C4-2B (cell line): ENCODE results near the gene LYG1.
"Not testable (repeated sequence)": the region's sequence is repeated elsewhere in the genome, so short reads cannot be mapped to it uniquely, and the experiment has no call there.

Source experiments
- H3K27ac ChIP-seq: fragments of 450-650 bp; 2 replicates; pipeline ENCODE4 v1.5.1; 2017
- CTCF ChIP-seq: fragments of 450-650 bp; conservative IDR thresholded peaks from 2 replicates; pipeline ENCODE4 v1.5.1; 2017; ENCODE audit warnings: mild to moderate bottlenecking
- ZFX ChIP-seq: fragments of 450-650 bp; IDR thresholded peaks from 2 replicates; pipeline ENCODE4 v1.6.1; 2017

Gene LYG1

GRCh38 chr2:99337113-99338028 lies 36.4 kb upstream of the LYG1 start, which contains the start of gene EIF5B:
Gene EIF5B (plus strand): TSS chr2:99337389. CDS start chr2:99337555, 166 bp downstream.
- H3K27ac ChIP-seq: peak within 1 kb of the TSS; percentile 86
- TF ChIP-seq ZFX (peak; percentile 48; the same call in 1 of the 2 replicates), CTCF (peak; percentile 91)

- peak overlapping the region; percentile 86 for H3K27ac ChIP-seq
Measured at GRCh38 chr2:99336804-99337112, 35.8 kb upstream of the LYG1 start.

GRCh38 chr2:99335911-99336803 lies 35.2 kb upstream of the LYG1 start, which contains the start of gene TXNDC9:
Gene TXNDC9 (minus strand): TSS chr2:99336333. CDS start chr2:99333210, 3,123 bp downstream.
- no peak for TF ChIP-seq ZFX
- TF ChIP-seq CTCF: no peak
- peak within 1 kb of the TSS; percentile 86 for H3K27ac ChIP-seq

More at GRCh38 chr2:99336804-99337112, 35.8 kb upstream of the LYG1 start:
- TF ChIP-seq ZFX (no peak), CTCF (no peak)

- TF ChIP-seq ZFX (no peak), CTCF (no peak)
- no peak overlapping the region for H3K27ac ChIP-seq
Measured at GRCh38 chr2:99325384-99325783, 24.4 kb upstream of the LYG1 start.

- not testable (repeated sequence) for H3K27ac ChIP-seq
Measured at GRCh38 chr2:99317873-99318200, 16.8 kb upstream of the LYG1 start.

GRCh38 chr2:99317161-99317872 lies 16.3 kb upstream of the LYG1 start:
- TF ChIP-seq ZFX (no peak), CTCF (no peak)
- H3K27ac ChIP-seq: no peak overlapping the region

GRCh38 chr2:99299580-99299979 lies 1.4 kb downstream of the LYG1 start:
- TF ChIP-seq CTCF (no peak), ZFX (no peak)
- H3K27ac ChIP-seq: no peak overlapping the region
